ENCODE data around the gene SAFB.
"Not testable (repeated sequence)": the region's sequence is repeated elsewhere in the genome, so short reads cannot be mapped to it uniquely, and the experiment has no call there.

SAFB gene

DNA sequence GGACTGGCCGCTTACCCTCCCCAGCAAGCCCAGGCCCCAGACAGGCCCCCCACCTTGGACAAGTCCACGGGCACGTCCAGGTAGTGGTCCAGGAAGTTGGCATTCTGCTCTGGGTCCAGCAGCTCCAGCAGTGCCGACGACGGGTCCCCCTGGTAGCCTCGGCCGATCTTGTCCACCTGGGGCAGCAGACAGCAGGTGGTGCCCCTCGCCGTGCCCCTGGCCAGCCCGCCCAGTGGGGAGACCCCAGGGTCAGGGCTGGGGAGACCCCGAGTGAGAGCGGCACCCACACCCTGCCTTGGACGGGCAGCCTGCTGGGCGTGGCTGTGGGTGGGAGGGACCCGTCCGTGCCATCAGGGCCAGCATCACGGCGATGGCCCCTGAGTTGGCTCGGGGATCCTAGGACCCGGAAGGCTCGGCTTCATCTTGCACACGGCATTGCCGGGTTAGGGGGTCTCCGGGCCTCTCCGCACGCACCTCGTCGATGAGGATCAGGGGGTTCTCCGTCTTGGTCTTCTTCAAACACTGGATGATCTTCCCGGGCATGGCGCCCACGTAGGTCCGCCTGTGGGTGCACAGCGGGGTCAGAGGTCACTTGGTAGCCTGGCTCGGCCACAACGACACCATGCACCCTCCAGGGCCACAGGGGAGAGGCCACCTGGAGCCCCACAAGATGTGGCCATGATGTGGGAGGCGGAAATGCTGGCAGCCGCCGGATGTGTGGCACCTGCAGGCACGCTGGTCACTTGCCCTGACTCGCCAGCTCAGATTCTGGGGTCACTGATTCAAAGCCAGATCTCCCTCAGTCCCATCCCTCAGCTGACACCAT lies 73.5 kb downstream of the SAFB start:
- H3K9me3 ChIP-seq (ENCODE audit: control insufficient read depth in 1 of 2, low read length in 2 of 2): no peaks in the 10 kb centered on the region
- no peak overlapping the region for H3K4me3 ChIP-seq (ENCODE audit: low read depth in 1 of 2, low read length in 2 of 2)
- no peak overlapping the region for H3K27ac ChIP-seq (ENCODE audit: low read depth, low read length)
- peaks cover 13% of the 10 kb centered on the region in 2 donors for H3K4me1 ChIP-seq (ENCODE audit: control insufficient read depth in 1 of 2, insufficient read depth in 2 of 2, low read length in 2 of 2)
- H3K36me3 ChIP-seq (ENCODE audit: control insufficient read depth in 1 of 2, insufficient read depth in 2 of 2, low read length in 2 of 2): peaks cover 43 to 78% of the 10 kb centered on the region in 2 donors
- H3K9ac ChIP-seq (ENCODE audit: low read depth in 1 of 2, low read length in 2 of 2): no peak overlapping the region
- no peaks in the 10 kb centered on the region for H3K27me3 ChIP-seq (ENCODE audit: control insufficient read depth in 1 of 2, insufficient read depth in 2 of 2, low read length in 2 of 2)

DNA sequence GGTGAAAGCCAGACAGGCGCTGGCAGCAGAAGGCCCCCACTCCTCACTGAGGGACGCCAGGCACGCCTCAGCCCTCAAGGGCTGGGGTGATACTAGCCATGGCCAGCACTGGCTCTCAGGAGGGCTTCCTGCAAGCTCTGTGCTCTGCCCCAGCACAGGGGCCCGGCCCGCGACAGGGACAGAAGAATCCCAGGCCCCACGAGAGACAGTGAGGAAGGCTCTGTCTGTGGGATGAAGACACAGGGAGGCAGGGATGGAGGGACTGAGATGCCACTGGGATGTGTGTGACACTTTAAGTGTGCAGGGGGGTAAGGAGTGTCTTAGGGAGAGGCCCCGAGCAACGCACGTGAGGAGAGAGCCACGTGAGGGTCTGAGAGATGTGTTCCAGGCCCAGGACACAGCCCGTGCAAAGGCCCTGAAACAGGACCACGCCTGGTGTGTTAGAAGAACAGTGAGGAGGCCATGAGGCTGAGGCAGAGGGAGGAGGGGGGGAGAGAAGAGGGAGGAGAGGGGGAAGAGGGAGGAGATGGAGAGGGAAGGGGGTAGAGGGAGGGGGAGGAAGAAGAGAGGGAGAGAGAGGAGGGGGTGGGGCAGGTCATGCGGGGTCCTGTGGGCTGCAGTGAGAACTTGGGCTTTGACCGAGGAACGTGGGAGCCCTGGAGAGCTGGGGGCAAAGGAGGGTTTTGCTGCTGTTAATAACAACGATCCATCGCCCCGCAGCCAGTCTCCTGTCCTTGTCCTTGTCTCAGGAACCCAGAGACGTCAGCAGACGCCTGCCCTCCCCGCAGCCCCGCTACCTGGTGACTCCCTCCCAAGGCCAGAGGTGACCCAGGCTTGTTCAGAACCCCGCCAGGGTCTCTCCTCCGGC lies 74.4 kb downstream of the SAFB start:
- no peak overlapping the region for H3K4me3 ChIP-seq (ENCODE audit: low read depth in 1 of 2, low read length in 2 of 2)
- H3K9ac ChIP-seq (ENCODE audit: low read depth in 1 of 2, low read length in 2 of 2): no peak overlapping the region
- H3K27ac ChIP-seq (ENCODE audit: low read depth, low read length): no peak overlapping the region
- no peaks in the 10 kb centered on the region for H3K9me3 ChIP-seq (ENCODE audit: control insufficient read depth in 1 of 2, low read length in 2 of 2)
- peaks cover 39 to 71% of the 10 kb centered on the region in 2 donors for H3K36me3 ChIP-seq (ENCODE audit: control insufficient read depth in 1 of 2, insufficient read depth in 2 of 2, low read length in 2 of 2)
- H3K27me3 ChIP-seq (ENCODE audit: control insufficient read depth in 1 of 2, insufficient read depth in 2 of 2, low read length in 2 of 2): no peaks in the 10 kb centered on the region
- peaks cover 5 to 6% of the 10 kb centered on the region in 2 donors for H3K4me1 ChIP-seq (ENCODE audit: control insufficient read depth in 1 of 2, insufficient read depth in 2 of 2, low read length in 2 of 2)

DNA sequence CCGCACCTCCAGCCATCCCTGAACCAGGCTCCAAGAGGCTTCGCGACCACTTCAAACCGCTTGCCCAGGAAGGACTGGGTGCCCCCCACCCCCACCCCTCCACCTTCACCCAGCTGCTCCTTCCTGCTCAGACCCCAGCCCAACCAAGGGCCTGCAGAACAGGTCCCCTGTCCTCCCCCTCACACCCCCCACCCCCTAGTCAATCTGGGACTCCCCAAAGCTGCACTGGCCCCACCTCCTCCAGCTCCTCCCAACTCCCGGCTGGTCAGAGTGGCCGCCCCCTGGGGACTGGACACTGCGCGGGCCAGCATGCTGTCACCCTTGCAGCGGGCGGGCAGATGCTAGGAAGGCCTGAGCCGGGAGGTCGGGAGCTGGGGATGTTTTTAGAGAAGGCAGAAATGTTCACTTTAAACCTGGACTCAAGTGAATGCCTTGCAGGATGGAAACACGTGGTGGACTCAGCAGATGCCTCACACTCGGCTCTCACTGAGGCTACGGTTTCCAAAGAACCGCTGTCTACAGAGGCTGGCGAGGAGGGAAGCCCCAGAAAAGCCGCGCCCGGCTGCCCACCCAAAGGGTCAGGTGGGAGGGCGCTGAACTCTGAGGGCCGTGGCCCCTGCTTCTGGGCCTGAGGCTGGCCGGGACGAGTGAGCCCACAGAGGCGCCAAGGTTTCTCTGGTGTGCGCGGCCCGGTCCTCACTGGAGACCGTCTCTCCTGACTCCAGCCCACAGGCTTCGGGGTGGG lies 75.2 kb downstream of the SAFB start:
- H3K9me3 ChIP-seq (ENCODE audit: control insufficient read depth in 1 of 2, low read length in 2 of 2): no peaks in the 10 kb centered on the region
- H3K9ac ChIP-seq (ENCODE audit: low read depth in 1 of 2, low read length in 2 of 2): no peak overlapping the region
- H3K36me3 ChIP-seq (ENCODE audit: control insufficient read depth in 1 of 2, insufficient read depth in 2 of 2, low read length in 2 of 2): peaks cover 31 to 64% of the 10 kb centered on the region in 2 donors
- no peak overlapping the region for H3K27ac ChIP-seq (ENCODE audit: low read depth, low read length)
- H3K27me3 ChIP-seq (ENCODE audit: control insufficient read depth in 1 of 2, insufficient read depth in 2 of 2, low read length in 2 of 2): no peaks in the 10 kb centered on the region
- no peak overlapping the region for H3K4me3 ChIP-seq (ENCODE audit: low read depth in 1 of 2, low read length in 2 of 2)
- no peaks in the 10 kb centered on the region for H3K4me1 ChIP-seq (ENCODE audit: control insufficient read depth in 1 of 2, insufficient read depth in 2 of 2, low read length in 2 of 2)

DNA sequence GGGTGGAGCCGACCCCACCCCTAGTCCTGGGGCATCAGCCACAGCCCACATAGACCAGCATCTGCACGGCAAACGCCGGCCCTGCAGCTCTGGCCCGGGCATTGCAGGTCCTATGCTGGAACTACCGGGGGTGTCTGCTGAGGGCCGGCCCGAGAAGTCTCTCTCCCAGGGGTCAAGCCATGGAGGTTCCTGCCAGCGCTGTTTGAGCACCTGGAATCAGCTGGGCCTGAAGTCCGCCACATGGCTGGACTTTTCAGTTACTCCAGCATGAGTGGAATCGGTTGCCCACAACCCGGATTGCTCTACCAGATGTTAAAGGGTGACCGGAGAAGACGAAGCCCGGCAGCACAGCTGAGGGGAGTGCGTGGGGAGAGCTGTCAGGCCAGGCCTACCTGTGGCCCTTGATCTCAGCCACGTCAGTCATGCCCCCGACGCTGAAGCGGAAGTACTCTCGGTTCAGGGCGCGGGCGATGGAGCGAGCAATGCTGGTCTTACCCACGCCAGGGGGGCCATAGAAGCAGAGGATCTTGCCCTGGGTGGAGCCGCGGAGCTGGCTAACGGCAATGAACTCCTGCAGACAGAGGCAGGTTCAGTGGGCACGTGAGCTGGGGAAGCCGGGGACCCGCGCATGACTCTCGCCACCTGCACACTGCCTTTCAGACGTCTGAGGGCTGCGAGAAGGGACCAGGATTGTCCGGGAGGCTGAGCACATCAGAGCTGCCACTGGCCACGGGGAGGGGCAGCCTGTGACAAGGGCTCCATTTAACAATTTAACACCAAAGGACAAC lies 75.9 kb downstream of the SAFB start:
- peaks cover 24 to 64% of the 10 kb centered on the region in 2 donors for H3K36me3 ChIP-seq (ENCODE audit: control insufficient read depth in 1 of 2, insufficient read depth in 2 of 2, low read length in 2 of 2)
- no peak overlapping the region for H3K4me3 ChIP-seq (ENCODE audit: low read depth in 1 of 2, low read length in 2 of 2)
- no peak overlapping the region for H3K27ac ChIP-seq (ENCODE audit: low read depth, low read length)
- no peaks in the 10 kb centered on the region for H3K27me3 ChIP-seq (ENCODE audit: control insufficient read depth in 1 of 2, insufficient read depth in 2 of 2, low read length in 2 of 2)
- H3K9me3 ChIP-seq (ENCODE audit: control insufficient read depth in 1 of 2, low read length in 2 of 2): no peaks in the 10 kb centered on the region
- H3K9ac ChIP-seq (ENCODE audit: low read depth in 1 of 2, low read length in 2 of 2): no peak overlapping the region
- no peaks in the 10 kb centered on the region for H3K4me1 ChIP-seq (ENCODE audit: control insufficient read depth in 1 of 2, insufficient read depth in 2 of 2, low read length in 2 of 2)

DNA sequence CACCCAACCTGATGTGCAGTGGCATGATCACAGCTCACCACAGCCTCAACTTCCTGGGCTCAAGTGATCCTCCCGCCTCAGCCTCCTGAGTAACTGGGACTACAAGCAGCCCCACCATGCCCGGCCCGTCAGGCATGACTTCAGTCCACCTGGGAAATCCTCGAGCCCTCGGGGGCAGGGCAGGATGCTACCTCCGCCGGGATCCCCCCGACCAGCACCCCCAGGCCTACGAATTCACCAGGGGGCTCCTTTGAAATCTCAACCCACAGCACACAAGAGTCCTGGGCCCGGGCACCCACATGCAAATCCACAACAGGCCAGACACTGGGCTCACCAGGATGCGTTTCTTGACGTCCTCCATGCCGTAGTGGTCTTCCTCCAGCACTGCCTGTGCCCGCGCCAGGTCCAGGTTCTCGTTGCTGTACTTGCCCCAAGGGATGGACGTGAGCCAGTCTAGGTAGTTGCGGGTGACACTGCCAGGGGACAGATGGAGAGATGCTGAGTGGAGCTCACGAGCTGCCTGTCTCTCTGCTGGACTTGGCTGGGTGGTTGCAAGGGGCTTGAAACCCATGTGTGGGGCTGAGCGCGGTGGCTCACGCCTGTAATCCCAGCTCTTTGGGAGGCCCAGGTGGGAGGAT lies 77.7 kb downstream of the SAFB start:
- no peaks in the 10 kb centered on the region for H3K4me1 ChIP-seq (ENCODE audit: control insufficient read depth in 1 of 2, insufficient read depth in 2 of 2, low read length in 2 of 2)
- no peak overlapping the region for H3K9ac ChIP-seq (ENCODE audit: low read depth in 1 of 2, low read length in 2 of 2)
- H3K9me3 ChIP-seq (ENCODE audit: control insufficient read depth in 1 of 2, low read length in 2 of 2): no peaks in the 10 kb centered on the region
- no peaks in the 10 kb centered on the region for H3K27me3 ChIP-seq (ENCODE audit: control insufficient read depth in 1 of 2, insufficient read depth in 2 of 2, low read length in 2 of 2)
- no peak overlapping the region for H3K4me3 ChIP-seq (ENCODE audit: low read depth in 1 of 2, low read length in 2 of 2)
- peaks cover 16 to 61% of the 10 kb centered on the region in 2 donors for H3K36me3 ChIP-seq (ENCODE audit: control insufficient read depth in 1 of 2, insufficient read depth in 2 of 2, low read length in 2 of 2)
- no peak overlapping the region for H3K27ac ChIP-seq (ENCODE audit: low read depth, low read length)

DNA sequence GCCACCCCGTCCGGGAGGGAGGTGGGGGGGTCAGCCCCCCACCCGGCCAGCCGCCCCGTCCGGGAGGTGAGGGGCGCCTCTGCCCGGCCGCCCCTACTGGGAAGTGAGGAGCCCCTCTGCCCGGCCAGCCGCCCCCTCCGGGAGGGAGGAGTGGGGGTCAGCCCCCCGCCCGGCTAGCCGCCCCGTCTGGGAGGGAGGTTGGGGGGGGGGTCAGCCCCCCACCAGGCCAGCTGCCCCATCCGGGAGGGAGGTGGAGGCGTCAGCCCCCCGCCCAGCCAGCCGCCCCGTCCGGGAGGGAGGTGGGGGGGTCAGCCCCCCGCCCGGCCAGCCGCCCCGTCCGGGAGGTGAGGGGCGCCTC lies 79.1 kb downstream of the SAFB start:
- H3K36me3 ChIP-seq (ENCODE audit: control insufficient read depth in 1 of 2, insufficient read depth in 2 of 2, low read length in 2 of 2): peaks cover 13 to 58% of the 10 kb centered on the region in 2 donors

DNA sequence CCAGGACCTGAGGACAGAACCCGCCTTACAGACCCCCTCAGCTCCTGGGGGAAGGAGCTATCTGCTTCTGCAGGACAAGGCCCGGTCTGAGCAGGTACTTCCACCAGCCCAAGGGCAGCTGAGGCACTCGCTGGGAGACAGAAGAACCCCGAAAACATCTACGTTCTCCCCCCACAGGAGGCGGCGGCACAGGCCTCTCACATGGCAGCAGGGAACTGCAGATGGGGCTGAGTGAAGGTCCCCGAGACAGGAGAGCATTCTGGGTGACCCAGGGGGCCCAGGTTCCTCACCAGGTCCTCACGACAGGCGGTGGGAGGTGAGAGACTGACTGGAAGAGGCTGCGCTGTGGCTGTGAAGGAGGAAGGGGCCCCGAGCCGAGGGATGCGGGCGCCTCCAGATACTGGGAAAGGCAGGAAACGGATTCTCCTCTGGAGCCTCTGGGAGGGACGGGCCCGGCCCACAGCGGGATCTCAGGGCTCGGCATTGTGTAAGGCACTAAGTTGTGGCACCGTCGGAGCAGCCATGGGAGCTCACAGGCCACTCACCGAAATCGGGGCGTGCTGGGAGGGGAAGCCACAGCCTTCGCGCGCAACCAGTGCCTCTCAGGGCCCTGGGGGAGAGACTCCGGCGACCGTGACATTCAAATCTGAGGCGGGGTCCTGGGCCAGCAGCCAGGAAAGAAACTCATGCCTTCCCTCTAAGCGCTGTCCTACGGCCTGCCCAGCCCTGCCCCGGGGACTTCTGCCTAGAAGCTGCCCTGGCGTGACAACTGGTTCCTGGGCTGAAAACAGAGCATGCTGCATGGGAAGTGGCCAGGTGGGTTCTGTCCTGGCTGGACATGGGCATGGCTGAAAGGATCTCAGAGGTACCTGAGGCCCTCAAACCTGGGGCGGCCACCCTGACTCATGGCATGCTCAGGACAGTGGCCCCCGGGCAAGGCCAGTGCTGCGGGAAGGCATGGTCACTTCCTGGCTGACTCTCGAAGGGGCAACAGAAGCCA lies 81.2 kb downstream of the SAFB start:
- Histone ChIP-seq H3K36me3 (ENCODE audit: control insufficient read depth in 1 of 2, insufficient read depth in 2 of 2, low read length in 2 of 2) (peaks cover 18 to 56% of the 10 kb centered on the region in 2 donors), H3K9ac (ENCODE audit: low read depth in 1 of 2, low read length in 2 of 2) (no peak overlapping the region), H3K27ac (ENCODE audit: low read depth, low read length) (no peak overlapping the region), H3K9me3 (ENCODE audit: control insufficient read depth in 1 of 2, low read length in 2 of 2) (no peaks in the 10 kb centered on the region), H3K4me3 (ENCODE audit: low read depth in 1 of 2, low read length in 2 of 2) (no peak overlapping the region), H3K27me3 (ENCODE audit: control insufficient read depth in 1 of 2, insufficient read depth in 2 of 2, low read length in 2 of 2) (no peaks in the 10 kb centered on the region), H3K4me1 (ENCODE audit: control insufficient read depth in 1 of 2, insufficient read depth in 2 of 2, low read length in 2 of 2) (no peaks in the 10 kb centered on the region)

More for the DNA sequence above, 79.1 kb downstream of the SAFB start:
- not testable (repeated sequence) for H3K27me3 ChIP-seq (ENCODE audit: control insufficient read depth in 1 of 2, insufficient read depth in 2 of 2, low read length in 2 of 2); H3K4me1 ChIP-seq (ENCODE audit: control insufficient read depth in 1 of 2, insufficient read depth in 2 of 2, low read length in 2 of 2); H3K4me3 ChIP-seq (ENCODE audit: low read depth in 1 of 2, low read length in 2 of 2); H3K9me3 ChIP-seq (ENCODE audit: control insufficient read depth in 1 of 2, low read length in 2 of 2); H3K27ac ChIP-seq (ENCODE audit: low read depth, low read length); H3K9ac ChIP-seq (ENCODE audit: low read depth in 1 of 2, low read length in 2 of 2)

DNA sequence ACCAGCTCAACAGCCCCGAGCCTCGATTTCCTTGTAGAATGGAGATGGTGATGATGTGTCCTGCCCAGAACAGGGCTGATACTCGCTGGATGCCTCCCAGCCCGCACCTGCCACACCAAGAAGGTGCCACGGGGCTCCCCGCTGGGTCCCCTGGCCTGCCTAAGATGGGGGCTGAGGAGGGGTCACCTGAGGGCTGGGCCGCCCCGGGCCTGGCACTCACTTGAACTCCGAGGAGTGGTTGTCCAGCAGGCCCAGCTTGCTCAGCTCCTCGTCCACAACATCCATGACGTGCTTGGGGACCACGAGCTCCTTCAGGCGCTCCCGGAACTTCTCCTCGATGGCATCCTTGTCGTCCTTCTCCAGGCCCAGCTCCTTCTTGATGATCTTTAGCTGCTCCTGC lies 82.7 kb downstream of the SAFB start:
- no peaks in the 10 kb centered on the region for H3K27me3 ChIP-seq (ENCODE audit: control insufficient read depth in 1 of 2, insufficient read depth in 2 of 2, low read length in 2 of 2)
- no peak overlapping the region for H3K9ac ChIP-seq (ENCODE audit: low read depth in 1 of 2, low read length in 2 of 2)
- H3K36me3 ChIP-seq (ENCODE audit: control insufficient read depth in 1 of 2, insufficient read depth in 2 of 2, low read length in 2 of 2): peaks cover 18 to 57% of the 10 kb centered on the region in 2 donors
- H3K27ac ChIP-seq (ENCODE audit: low read depth, low read length): no peak overlapping the region
- H3K4me1 ChIP-seq (ENCODE audit: control insufficient read depth in 1 of 2, insufficient read depth in 2 of 2, low read length in 2 of 2): no peaks in the 10 kb centered on the region
- H3K9me3 ChIP-seq (ENCODE audit: control insufficient read depth in 1 of 2, low read length in 2 of 2): no peaks in the 10 kb centered on the region
- H3K4me3 ChIP-seq (ENCODE audit: low read depth in 1 of 2, low read length in 2 of 2): no peak overlapping the region

Measured in duodenal mucosa (tissue), 2 donors.